ENCODE measurements around the gene SH3PXD2A.
"Not testable (repeated sequence)": the region's sequence is repeated elsewhere in the genome, so short reads cannot be mapped to it uniquely, and the experiment has no call there.

The SH3PXD2A gene

DNA sequence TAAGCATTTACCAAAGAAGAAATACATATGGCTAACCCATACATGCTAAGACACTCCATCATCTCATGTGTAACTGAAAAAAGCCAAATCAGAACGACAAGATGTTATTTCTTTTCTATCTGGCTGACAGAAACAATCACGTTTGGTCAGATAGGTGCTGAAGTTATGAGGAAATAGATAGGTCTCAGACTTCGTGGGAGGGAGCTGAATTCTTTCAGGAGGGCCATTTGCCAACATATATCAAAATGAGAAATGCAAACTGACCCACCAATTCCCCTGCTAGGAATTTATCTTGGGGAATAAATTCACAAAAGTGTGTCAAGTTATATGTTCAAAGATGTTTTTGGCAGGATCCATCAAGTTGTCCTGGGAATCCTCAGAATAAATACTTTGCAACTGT lies 32.6 kb downstream of the SH3PXD2A start:
- Histone ChIP-seq H3K4me3 (ENCODE audit: low read length) (no peak overlapping the region), H3K27me3 (ENCODE audit: control insufficient read depth, insufficient read depth, low read length) (no peaks in the 10 kb centered on the region), H3K4me1 (ENCODE audit: control insufficient read depth, insufficient read depth, low read length) (no peaks in the 10 kb centered on the region), H3K27ac (ENCODE audit: low read depth, low read length) (no peak overlapping the region), H3K9ac (ENCODE audit: low read length) (no peak overlapping the region), H3K36me3 (ENCODE audit: control insufficient read depth, insufficient read depth, low read length) (no peaks in the 10 kb centered on the region)

GRCh38 chr10:103822107-103822716 lies 33.2 kb downstream of the SH3PXD2A start:
- no peak overlapping the region for H3K27ac ChIP-seq (ENCODE audit: low read depth, low read length)
- H3K4me3 ChIP-seq (ENCODE audit: low read length): no peak overlapping the region
- no peaks in the 10 kb centered on the region for H3K4me1 ChIP-seq (ENCODE audit: control insufficient read depth, insufficient read depth, low read length)
- H3K27me3 ChIP-seq (ENCODE audit: control insufficient read depth, insufficient read depth, low read length): no peaks in the 10 kb centered on the region
- no peak overlapping the region for H3K9ac ChIP-seq (ENCODE audit: low read length)
- H3K36me3 ChIP-seq (ENCODE audit: control insufficient read depth, insufficient read depth, low read length): no peaks in the 10 kb centered on the region

- H3K27ac ChIP-seq (ENCODE audit: low read depth, low read length): peak overlapping the region; percentile 8
- no peak overlapping the region for H3K9ac ChIP-seq (ENCODE audit: low read length)
- no peak overlapping the region for H3K4me3 ChIP-seq (ENCODE audit: low read length)
- no peaks in the 10 kb centered on the region for H3K36me3 ChIP-seq (ENCODE audit: control insufficient read depth, insufficient read depth, low read length)
- no peaks in the 10 kb centered on the region for H3K4me1 ChIP-seq (ENCODE audit: control insufficient read depth, insufficient read depth, low read length)
- no peaks in the 10 kb centered on the region for H3K27me3 ChIP-seq (ENCODE audit: control insufficient read depth, insufficient read depth, low read length)
These were observed 35.0 kb downstream of the SH3PXD2A start for GRCh38 chr10:103820101-103821062.

DNA sequence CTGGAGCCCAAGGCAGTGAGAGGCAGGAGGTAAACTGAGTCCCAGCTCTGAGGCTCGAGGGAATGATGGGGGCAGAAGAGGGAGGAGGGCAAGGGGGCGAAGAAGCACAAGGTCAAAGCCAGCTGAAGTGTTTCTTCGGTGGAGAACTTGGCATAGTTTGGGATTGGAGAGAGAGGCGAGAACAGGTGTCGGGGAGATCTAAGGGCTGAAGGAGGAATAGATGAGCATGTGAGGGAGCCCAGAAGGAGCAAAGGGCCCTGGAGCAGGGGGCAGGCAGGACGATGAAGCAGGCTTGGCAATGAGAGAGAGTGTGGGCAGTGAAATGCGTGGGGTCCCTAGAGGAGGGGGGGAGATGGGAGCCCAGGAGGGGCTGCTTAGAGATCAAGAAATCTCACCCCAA lies 35.9 kb downstream of the SH3PXD2A start:
- Histone ChIP-seq H3K4me1 (ENCODE audit: control insufficient read depth, insufficient read depth, low read length) (no peaks in the 10 kb centered on the region), H3K27ac (ENCODE audit: low read depth, low read length) (no peak overlapping the region), H3K27me3 (ENCODE audit: control insufficient read depth, insufficient read depth, low read length) (no peaks in the 10 kb centered on the region), H3K36me3 (ENCODE audit: control insufficient read depth, insufficient read depth, low read length) (no peaks in the 10 kb centered on the region), H3K4me3 (ENCODE audit: low read length) (no peak overlapping the region), H3K9ac (ENCODE audit: low read length) (no peak overlapping the region)

GRCh38 chr10:103818765-103819374 lies 36.5 kb downstream of the SH3PXD2A start:
- Histone ChIP-seq H3K27me3 (ENCODE audit: control insufficient read depth, insufficient read depth, low read length) (no peaks in the 10 kb centered on the region), H3K36me3 (ENCODE audit: control insufficient read depth, insufficient read depth, low read length) (no peaks in the 10 kb centered on the region), H3K27ac (ENCODE audit: low read depth, low read length) (no peak overlapping the region), H3K4me1 (ENCODE audit: control insufficient read depth, insufficient read depth, low read length) (no peaks in the 10 kb centered on the region), H3K9ac (ENCODE audit: low read length) (no peak overlapping the region), H3K4me3 (ENCODE audit: low read length) (no peak overlapping the region)

- Histone ChIP-seq H3K9ac (ENCODE audit: low read length) (no peak overlapping the region), H3K4me1 (ENCODE audit: control insufficient read depth, insufficient read depth, low read length) (no peaks in the 10 kb centered on the region), H3K27me3 (ENCODE audit: control insufficient read depth, insufficient read depth, low read length) (no peaks in the 10 kb centered on the region), H3K27ac (ENCODE audit: low read depth, low read length) (no peak overlapping the region), H3K36me3 (ENCODE audit: control insufficient read depth, insufficient read depth, low read length) (no peaks in the 10 kb centered on the region), H3K4me3 (ENCODE audit: low read length) (no peak overlapping the region)
These were observed 37.3 kb downstream of the SH3PXD2A start for GRCh38 chr10:103818105-103818504.

DNA sequence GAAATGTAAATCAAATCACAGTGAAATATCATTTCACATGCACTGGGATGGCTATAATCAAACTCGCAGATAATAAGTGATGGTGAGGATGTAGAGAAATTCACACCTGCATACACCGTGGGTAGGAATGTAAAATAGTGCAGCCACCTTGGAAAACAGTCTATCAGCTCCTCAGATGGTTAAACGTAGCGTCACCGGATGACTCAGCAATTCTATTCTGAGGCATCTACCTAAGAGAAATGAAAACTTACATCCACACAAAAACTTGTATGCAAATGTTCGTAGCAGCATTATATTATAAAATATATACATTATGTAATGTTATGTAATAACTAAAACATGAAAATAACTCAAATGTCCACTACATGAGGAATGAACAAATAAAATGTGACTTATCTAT lies 38.9 kb downstream of the SH3PXD2A start:
- no peaks in the 10 kb centered on the region for H3K27me3 ChIP-seq (ENCODE audit: control insufficient read depth, insufficient read depth, low read length)
- H3K36me3 ChIP-seq (ENCODE audit: control insufficient read depth, insufficient read depth, low read length): no peaks in the 10 kb centered on the region
- H3K27ac ChIP-seq (ENCODE audit: low read depth, low read length): no peak overlapping the region
- H3K4me3 ChIP-seq (ENCODE audit: low read length): no peak overlapping the region
- H3K4me1 ChIP-seq (ENCODE audit: control insufficient read depth, insufficient read depth, low read length): no peaks in the 10 kb centered on the region
- H3K9ac ChIP-seq (ENCODE audit: low read length): no peak overlapping the region

- Histone ChIP-seq H3K27ac (ENCODE audit: low read depth, low read length) (no peak overlapping the region), H3K9ac (ENCODE audit: low read length) (no peak overlapping the region), H3K36me3 (ENCODE audit: control insufficient read depth, insufficient read depth, low read length) (no peaks in the 10 kb centered on the region), H3K4me3 (ENCODE audit: low read length) (no peak overlapping the region), H3K4me1 (ENCODE audit: control insufficient read depth, insufficient read depth, low read length) (no peaks in the 10 kb centered on the region), H3K27me3 (ENCODE audit: control insufficient read depth, insufficient read depth, low read length) (no peaks in the 10 kb centered on the region)
These were observed 40.6 kb downstream of the SH3PXD2A start for GRCh38 chr10:103814626-103815370.

- Histone ChIP-seq H3K27me3 (ENCODE audit: control insufficient read depth, insufficient read depth, low read length) (no peaks in the 10 kb centered on the region), H3K36me3 (ENCODE audit: control insufficient read depth, insufficient read depth, low read length) (no peaks in the 10 kb centered on the region), H3K9ac (ENCODE audit: low read length) (no peak overlapping the region), H3K4me3 (ENCODE audit: low read length) (no peak overlapping the region), H3K4me1 (ENCODE audit: control insufficient read depth, insufficient read depth, low read length) (no peaks in the 10 kb centered on the region), H3K27ac (ENCODE audit: low read depth, low read length) (no peak overlapping the region)
These were observed 41.3 kb downstream of the SH3PXD2A start for GRCh38 chr10:103814105-103814504.

- not testable (repeated sequence) for H3K27me3 ChIP-seq (ENCODE audit: control insufficient read depth, insufficient read depth, low read length); H3K27ac ChIP-seq (ENCODE audit: low read depth, low read length); H3K36me3 ChIP-seq (ENCODE audit: control insufficient read depth, insufficient read depth, low read length); H3K4me3 ChIP-seq (ENCODE audit: low read length); H3K9ac ChIP-seq (ENCODE audit: low read length); H3K4me1 ChIP-seq (ENCODE audit: control insufficient read depth, insufficient read depth, low read length)
These were observed 42.1 kb downstream of the SH3PXD2A start for GRCh38 chr10:103813312-103813711.

- Histone ChIP-seq H3K4me3 (ENCODE audit: low read length) (no peak overlapping the region), H3K27ac (ENCODE audit: low read depth, low read length) (no peak overlapping the region), H3K27me3 (ENCODE audit: control insufficient read depth, insufficient read depth, low read length) (no peaks in the 10 kb centered on the region), H3K36me3 (ENCODE audit: control insufficient read depth, insufficient read depth, low read length) (no peaks in the 10 kb centered on the region), H3K9ac (ENCODE audit: low read length) (no peak overlapping the region), H3K4me1 (ENCODE audit: control insufficient read depth, insufficient read depth, low read length) (no peaks in the 10 kb centered on the region)
These were observed 42.9 kb downstream of the SH3PXD2A start for GRCh38 chr10:103812432-103812831.

DNA sequence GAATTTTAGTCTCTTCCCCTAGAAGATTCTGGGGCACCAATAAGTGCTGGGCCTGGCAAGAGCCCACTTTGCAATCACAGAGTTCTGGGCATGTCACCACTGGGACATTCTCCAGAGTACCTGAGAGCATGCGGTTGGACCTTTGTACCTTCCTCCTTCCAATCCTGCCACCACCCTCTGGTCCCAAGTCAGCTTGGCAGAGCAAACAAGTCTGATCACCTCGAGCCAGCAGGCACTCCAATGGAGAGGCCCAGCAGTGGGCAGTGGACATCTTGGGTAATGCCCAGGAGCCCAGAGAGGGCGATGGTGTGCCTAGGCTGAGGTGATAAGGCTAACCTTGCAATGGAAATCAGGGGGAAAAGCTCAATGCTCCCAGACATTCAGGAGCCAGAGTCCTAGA lies 43.4 kb downstream of the SH3PXD2A start:
- no peak overlapping the region for H3K4me3 ChIP-seq (ENCODE audit: low read length)

More for the DNA sequence above, 43.4 kb downstream of the SH3PXD2A start:
- Histone ChIP-seq H3K4me1 (ENCODE audit: control insufficient read depth, insufficient read depth, low read length) (no peaks in the 10 kb centered on the region), H3K36me3 (ENCODE audit: control insufficient read depth, insufficient read depth, low read length) (no peaks in the 10 kb centered on the region), H3K27ac (ENCODE audit: low read depth, low read length) (no peak overlapping the region), H3K27me3 (ENCODE audit: control insufficient read depth, insufficient read depth, low read length) (no peaks in the 10 kb centered on the region), H3K9ac (ENCODE audit: low read length) (no peak overlapping the region)

Measured in rectal smooth muscle tissue (tissue), 1 donor.